ENCODE measurements around the gene PDGFRB.

PDGFRB gene

DNA sequence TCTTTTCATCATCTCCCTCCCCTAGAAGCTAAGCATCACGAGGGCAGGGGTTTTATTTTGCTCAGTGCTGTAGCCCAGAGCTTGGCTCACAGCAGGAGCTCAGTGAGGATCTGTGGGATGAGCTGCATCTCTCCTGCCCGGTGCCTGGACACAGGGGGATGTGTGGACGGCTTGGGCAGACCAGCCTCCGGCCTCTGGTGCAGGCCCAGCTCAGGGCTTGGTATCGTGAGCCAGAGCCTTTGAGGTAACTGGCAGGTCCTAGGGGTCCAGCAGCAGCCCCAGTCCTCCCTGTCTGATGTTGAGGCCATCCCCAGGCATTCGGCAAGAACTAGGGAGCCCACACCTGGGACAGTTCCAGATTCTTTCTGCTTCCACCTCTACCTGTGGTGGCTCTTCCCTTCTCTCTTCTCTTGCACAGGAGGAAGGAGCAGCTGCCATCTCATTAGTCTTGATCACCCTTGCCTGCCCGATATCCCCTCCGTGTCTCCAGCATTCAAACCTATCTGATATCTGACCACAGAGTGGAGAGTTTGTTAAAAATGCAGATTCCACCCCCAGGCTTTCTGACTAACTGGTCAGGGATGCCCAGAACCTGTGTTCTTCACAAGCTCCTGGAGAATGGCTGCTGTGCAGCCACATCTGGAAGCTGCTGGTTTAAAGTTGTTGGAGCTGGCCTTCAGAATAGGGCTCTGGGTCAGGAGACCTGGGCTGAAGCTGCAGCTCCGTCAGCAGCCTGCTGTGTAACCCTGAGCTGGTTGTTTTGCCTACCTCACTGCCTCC lies 26.3 kb upstream of the PDGFRB start:
- DNase-seq: no peak

- no peak for DNase-seq
Measured at GRCh38 chr5:150181027-150181426, 25.4 kb upstream of the PDGFRB start.

DNA sequence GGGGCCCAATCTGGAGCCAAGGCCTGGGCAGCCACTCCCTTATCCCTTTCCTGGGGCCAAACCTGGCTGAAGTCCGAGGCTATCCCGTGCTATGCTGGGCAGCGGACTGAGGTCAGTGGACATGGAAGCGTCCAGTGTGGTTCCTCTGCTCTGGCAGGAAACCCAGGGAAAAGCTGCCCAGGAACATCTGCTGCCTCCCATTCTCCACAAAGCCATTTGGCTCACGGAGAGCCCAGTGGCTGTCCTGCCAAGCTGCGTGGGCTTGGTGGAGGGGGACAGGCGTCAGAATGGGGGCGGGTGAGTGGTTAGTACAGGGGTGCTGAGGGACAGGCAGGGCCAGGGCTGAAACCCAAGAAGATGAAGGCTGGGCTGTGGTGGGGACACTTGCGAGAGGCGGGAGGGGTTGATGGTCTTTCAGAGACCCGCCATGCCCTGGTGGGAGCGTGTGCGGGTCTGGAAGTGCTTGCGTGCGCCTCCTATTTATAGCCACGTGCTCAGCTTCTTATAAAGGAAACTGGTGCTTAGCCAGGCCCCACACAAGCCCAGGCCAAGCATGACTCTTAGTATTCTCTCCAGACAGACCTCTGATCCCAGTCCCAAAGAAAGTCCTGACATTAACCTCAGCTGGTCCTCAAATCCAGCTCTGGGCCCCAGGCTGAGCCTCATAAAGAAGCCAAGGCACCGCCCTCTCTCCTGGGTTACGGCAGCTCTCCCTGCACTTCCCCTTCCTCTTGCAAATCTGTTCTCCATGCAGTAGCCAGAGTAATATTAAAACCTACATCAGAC lies 24.8 kb upstream of the PDGFRB start:
- DNase-seq: no peak

DNA sequence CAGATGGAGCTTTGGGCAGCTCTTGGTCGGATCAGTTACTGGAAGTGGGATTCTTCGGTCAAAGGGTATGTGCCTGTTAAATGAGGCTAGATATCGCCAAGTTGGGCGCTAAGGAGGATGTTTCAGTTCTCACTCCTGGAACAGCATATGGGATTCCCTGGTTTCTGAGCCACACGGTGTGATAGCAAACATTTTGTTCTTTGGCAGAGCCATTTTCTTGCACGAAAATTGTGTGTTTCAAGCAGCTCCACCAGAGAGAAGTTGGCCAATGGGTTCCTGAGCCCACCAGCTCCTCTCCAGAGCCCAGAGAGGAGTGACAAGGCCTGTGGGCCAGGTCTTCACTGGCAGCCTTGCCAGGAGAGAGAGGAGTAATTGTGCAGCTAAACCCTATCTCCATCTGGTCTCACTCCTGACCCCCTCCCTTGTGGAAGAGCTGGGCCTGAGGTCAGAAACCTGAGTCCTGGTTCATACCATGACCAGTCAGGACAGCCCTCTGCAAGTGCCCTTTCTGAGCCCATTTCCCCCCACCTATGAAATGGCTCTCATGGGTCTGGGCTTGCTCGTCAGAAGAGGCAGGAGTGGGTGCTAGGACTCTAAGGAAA lies 23.5 kb upstream of the PDGFRB start:
- DNase-seq: no peak

GRCh38 chr5:150178262-150178661 lies 22.6 kb upstream of the PDGFRB start:
- no peak for DNase-seq

DNA sequence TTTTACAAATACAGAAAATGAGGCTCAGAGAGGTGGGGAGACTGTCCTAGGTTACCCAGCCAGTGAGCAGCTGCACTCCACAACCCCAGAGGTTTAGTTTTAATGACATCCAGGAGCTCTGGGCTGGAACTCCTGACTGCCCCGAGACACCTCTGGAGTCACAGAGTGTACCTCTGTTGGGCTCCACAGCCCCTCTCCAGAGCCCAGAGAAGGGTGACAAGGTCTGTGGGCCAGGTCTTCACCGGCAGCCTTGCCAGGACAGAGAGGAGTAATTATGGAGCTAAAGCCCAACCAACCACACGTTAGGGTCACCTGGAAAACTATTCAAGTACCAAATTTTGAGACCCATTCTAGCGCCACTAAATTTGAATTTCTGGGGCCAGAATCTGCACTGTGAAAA lies 22.1 kb upstream of the PDGFRB start:
- no peak for DNase-seq

DNA sequence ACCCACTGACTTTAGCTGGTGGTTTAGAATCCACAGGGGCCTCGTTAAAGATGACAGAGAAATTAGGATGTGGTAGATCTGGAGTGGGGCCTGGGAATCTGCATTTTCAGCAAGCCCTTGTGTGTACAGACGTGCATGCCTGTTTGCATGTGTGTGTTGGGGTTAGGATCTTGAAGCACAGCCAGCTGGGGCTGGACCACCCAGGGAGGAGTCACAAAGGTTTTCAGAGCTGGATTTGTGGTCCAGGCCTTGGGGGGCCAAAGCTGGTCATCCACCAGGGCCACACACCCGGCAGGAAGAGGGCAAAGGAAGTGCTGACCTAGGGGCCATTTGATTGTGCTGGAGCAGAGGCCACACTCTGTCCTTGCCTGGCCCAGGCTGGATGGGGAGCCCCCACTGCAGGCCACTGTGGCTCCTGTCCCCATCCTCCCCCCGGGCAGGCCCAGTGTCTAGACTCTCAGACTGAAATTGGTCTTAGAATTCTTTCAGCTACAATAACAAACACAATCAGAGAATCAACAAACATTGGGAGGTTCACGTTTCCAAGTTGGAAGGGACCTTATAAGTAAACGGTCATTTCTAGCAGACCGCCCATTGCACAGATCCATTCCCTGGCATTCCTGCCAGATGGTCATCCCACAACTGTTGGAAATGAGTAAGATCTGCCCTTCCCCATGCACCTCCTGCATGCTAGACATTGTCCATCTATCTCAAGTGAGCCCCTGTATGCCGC lies 21.3 kb upstream of the PDGFRB start:
- DNase-seq: no peak

DNA sequence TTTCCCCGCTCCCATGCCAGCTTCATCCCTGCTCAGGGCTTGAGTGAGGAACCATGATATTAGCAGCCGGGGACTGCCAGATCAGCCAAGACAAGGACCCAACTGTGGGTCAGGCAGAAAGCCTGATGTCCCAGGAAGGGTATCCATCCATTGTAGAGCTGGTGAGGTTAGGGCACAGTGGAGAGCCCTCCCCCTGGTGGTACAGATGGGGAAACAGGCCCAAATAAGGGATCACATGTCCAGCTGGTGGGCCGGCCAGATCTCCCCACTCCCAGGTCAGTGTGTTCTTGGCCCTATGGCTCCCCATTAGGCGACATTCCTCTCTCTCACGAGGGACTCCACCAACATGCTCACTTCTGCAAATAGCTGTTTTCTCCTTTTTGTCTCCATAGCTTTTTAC lies 19.9 kb upstream of the PDGFRB start:
- DNase-seq: peak in 1 of 2 experiments; percentile 29

DNA sequence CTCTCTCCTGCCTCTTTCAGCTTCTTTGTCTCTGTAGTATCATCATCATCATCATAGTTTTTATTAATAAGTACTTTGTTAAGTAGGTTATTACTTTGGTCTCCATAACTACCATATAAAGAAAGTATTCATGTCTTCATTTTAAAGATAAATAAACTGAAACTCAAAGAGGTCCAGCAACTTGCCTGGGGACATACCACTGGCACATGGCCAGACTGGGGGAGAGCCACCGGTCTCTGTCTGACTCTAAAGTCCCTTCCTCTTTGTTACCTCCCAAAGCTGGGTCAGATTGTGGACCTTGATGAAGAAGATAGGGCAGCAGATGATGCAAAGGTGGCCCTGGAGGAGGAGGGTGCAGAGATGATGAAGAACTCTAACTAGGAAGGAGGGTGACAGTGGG lies 19.4 kb upstream of the PDGFRB start:
- DNase-seq: no peak

- DNase-seq: no peak
Measured at GRCh38 chr5:150174285-150174684, 18.6 kb upstream of the PDGFRB start.

DNA sequence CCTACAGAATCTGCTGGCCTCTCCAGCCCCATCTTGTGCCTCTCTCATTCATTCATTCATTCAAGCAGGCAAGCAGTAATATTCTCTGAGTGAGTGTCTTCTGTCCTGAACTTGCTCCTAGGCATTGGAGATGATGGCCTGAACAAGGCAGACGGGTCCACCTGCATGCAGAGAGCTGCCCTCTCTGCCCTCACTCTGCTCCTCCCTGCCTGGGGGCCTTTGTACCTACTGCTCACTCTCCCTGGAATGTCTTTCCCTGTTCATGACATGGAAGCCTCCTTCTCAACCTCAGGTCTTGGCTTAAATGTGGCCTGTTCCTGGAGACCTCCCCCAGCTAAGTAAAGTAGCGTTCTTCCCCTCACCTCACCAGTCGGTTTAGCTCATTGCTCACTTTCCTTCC lies 17.5 kb upstream of the PDGFRB start:
- no peak for DNase-seq

DNA sequence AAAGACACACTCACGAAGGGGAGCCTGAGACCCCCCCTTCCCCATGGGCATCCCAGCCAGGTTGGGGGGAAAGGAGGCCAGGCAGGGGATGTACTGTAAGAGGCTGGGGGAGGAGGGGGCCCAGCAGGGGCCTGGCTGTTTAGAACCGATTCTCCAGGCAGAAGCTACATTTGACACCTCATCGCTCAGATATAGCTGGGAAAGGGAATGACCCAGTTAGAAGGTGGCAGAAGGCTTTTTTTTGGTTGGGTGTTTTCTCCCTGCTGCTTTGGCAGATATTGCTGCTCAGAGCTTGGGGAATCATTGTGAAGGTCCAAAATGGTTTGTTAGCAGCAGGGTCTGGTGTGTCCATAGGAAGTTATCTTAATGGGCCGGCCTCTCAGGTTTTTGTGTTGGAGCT lies 16.9 kb upstream of the PDGFRB start:
- DNase-seq: no peak

DNA sequence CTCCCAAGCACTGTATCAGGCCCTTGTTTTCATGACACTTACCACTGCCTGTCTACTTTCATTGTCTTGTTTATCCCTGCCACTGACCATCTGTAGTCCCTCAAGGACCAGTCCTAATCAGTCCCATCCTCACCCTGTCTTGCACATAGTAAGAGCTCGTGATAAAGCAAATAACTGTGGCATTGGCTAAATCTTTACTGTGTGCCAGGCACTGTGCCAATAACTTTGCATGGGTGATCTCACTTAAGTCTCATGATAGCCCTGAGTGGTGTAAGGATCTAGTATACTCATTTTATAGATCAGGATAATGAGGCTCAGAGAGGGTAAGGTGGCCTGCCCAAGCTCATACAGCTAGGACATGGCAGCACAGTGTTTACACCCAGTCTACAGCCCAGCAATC lies 16.5 kb upstream of the PDGFRB start:
- DNase-seq: no peak

GRCh38 chr5:150168864-150169263 lies 13.2 kb upstream of the PDGFRB start:
- no peak for DNase-seq

- DNase-seq: no peak
Measured at GRCh38 chr5:150167908-150168307, 12.3 kb upstream of the PDGFRB start.

DNA sequence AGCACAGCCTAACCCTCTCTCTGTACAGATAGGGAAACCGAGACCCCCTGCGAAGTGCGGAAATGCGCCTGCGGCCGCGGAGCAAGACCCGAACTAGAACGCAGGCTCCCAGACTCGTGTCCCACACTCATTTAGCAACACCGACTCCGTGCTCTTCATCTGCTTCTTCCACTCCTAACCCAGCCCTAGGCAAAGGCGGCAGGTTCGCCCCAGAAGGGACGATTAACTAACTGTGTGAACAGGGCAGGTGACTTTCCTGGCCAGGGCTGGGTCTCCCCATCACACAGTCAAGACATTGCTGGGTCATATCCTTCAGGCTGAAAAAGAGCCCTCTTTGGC lies 11.8 kb upstream of the PDGFRB start:
- no peak for DNase-seq

GRCh38 chr5:150166650-150167511 lies 11.2 kb upstream of the PDGFRB start, which contains the start of gene CDX1:
CDX1 (plus strand) TSS chr5:150166778; CDS start chr5:150166877, 99 bp downstream.
- DNase-seq: no peak

DNA sequence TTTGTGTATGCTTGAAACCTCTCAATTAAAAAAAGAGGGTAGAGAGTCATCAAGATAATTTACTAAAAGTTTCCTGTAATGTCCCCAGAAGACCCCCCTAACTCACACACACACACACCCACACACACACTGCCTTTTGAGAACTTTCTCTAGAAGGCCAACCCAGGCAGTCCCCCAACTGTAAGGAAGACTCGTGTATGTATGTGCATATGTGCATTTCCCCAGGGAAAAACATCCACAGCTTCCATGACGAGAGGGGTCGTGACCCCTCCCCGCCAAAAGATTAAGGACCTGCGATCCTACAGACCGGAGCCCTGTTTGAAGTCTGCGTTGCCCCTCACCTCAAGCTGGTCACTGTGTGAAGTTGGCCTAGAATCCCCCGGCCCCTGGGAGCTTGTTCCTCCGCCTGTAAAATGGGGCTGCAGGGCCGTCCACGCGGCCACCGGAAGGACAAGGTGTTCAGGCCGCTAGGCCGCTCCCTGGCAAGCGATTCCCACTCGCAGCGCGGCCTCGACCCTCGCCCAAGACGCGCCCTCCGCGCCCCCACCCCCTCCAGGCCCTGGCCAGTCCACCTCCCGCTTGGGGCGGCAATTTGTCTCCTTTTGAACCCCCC lies 10.5 kb upstream of the PDGFRB start:
- no peak for DNase-seq

DNA sequence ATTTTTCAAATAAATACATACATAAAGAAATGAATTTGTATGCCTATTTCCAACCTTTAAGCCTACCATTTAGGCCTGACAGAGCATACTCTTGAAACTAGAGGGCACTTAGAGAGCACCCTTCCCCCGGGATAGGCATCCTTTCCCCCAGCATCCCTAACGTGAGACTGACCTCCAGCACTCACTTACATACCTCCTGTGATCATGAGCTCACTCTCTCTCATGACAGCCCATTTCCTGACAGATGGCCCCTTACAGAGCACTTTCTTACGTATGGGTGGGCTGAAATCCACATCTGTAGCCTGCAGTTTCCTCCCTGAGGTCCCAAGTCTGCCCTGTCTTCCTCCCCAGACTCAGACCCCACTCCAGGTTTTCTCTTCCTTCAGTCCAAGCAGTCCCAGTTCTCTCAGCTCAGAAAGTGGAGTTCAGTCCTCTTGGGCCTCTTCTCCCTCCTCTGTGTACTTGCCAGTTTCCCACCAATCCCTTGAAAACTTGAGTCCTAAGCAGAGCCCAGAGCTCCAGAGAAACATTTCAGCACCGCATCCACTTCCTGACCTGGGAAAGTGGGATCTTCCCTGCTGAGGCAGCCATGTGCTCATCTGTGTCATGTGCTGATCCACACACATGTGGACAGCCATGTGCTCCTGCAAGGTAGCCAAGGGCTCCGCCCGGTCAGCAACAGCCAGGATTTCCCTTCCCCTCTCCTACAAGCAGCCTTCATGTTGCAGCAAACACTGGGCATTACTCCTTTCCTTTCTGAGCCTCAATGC lies 8.8 kb upstream of the PDGFRB start:
- no peak for DNase-seq

GRCh38 chr5:150163547-150164059 lies 8.0 kb upstream of the PDGFRB start:
- no peak for DNase-seq

- no peak for DNase-seq
Measured at GRCh38 chr5:150163035-150163434, 7.4 kb upstream of the PDGFRB start.
